ENCODE measurements around the gene CDH16. TPM values are rescaled to one million over a fixed set of nuclear protein-coding genes. Genes with fewer than 3 reads are reported as not detected.
"Not testable (repeated sequence)": the region's sequence is repeated elsewhere in the genome, so short reads cannot be mapped to it uniquely, and the experiment has no call there.

Gene CDH16
- total RNA-seq, 2 experiments from 2014 or later = not detected

GRCh38 chr16:66881014-66881417, 37.7 kb downstream of the CDH16 start:
- CTCF ChIA-PET = interaction anchor here (0.5 to 4.7 kb wide), 9 partner anchors 8 to 99 kb away, joined by 3 to 49 read pairs (median 5); partner anchors contain the start of genes CDH16 and NAE1
- peak overlapping the region; percentile 25 for H3K27ac Mint-ChIP-seq
- H3K27me3 Mint-ChIP-seq = no peaks in the 10 kb centered on the region
- peak overlapping the region; percentile 100 for H3K4me3 Mint-ChIP-seq
- peaks cover 19% of the 10 kb centered on the region for H3K36me3 Mint-ChIP-seq (ENCODE audit: low read depth)
- H3K9me3 Mint-ChIP-seq = peaks cover 2% of the 10 kb centered on the region
- no peak for DNase-seq
- peaks cover 49% of the 10 kb centered on the region for H3K4me1 Mint-ChIP-seq
- POLR2A ChIA-PET = interaction anchor here (1.3 kb wide), 1 partner anchor 52 kb away, joined by 3 read pairs; no protein-coding TSS in a partner anchor

GRCh38 chr16:66880288-66881013, 38.2 kb downstream of the CDH16 start, which contains the start of gene PDP2:
Gene PDP2, plus strand, starts transcription at chr16:66880515. Its CDS starts 3,770 bp downstream, at chr16:66884285.
- peaks cover 48% of the 10 kb centered on the region for H3K4me1 Mint-ChIP-seq
- H3K9me3 Mint-ChIP-seq = peaks cover 3% of the 10 kb centered on the region
- peak within 1 kb of the TSS; percentile 94 for H3K27ac Mint-ChIP-seq
- DNase-seq = peak; percentile 94
- H3K36me3 Mint-ChIP-seq (ENCODE audit: low read depth) = peaks cover 14% of the 10 kb centered on the region
- CTCF ChIA-PET = interaction anchor here (1.0 to 4.7 kb wide), 9 partner anchors 7 to 52 kb away, joined by 3 to 49 read pairs (median 5); partner anchors contain the start of genes CDH16 and NAE1
- H3K4me3 Mint-ChIP-seq = peak within 1 kb of the TSS; percentile 100
- H3K27me3 Mint-ChIP-seq = no peaks in the 10 kb centered on the region
- POLR2A ChIA-PET = interaction anchor here (1.3 kb wide), 1 partner anchor 53 kb away, joined by 3 read pairs; no protein-coding TSS in a partner anchor

- ChIA-PET POLR2A (no interaction called here), CTCF (interaction anchor here (0.9 to 1.3 kb wide), 3 partner anchors 10 to 346 kb away, joined by 4 to 5 read pairs (median 5); no protein-coding TSS in a partner anchor)
- DNase-seq = peak; percentile 18
- H3K4me1 Mint-ChIP-seq = peaks cover 59% of the 10 kb centered on the region
- no peak overlapping the region for H3K4me3 Mint-ChIP-seq
- no peaks in the 10 kb centered on the region for H3K27me3 Mint-ChIP-seq
- H3K9me3 Mint-ChIP-seq = peaks cover 3% of the 10 kb centered on the region
- H3K27ac Mint-ChIP-seq = peak overlapping the region; percentile 42
- peaks cover 2% of the 10 kb centered on the region for H3K36me3 Mint-ChIP-seq (ENCODE audit: low read depth)
These were observed 40.6 kb downstream of the CDH16 start for GRCh38 chr16:66878067-66878466.

GRCh38 chr16:66874079-66874775, 44.5 kb downstream of the CDH16 start:
- POLR2A ChIA-PET = interaction anchor here (0.7 kb wide), 1 partner anchor 37 kb away, joined by 3 read pairs; no protein-coding TSS in a partner anchor
- H3K27ac Mint-ChIP-seq = peak overlapping the region; percentile 90
- peak overlapping the region; percentile 30 for H3K4me3 Mint-ChIP-seq
- no peaks in the 10 kb centered on the region for H3K27me3 Mint-ChIP-seq
- DNase-seq = peak; percentile 20
- CTCF ChIA-PET = interaction anchor here (0.6 to 2.0 kb wide), 9 partner anchors 21 to 359 kb away, joined by 3 to 14 read pairs (median 5); partner anchors contain the start of genes DYNC1LI2 and NAE1
- H3K9me3 Mint-ChIP-seq = peaks cover 3% of the 10 kb centered on the region
- H3K36me3 Mint-ChIP-seq (ENCODE audit: low read depth) = no peaks in the 10 kb centered on the region
- peaks cover 45% of the 10 kb centered on the region for H3K4me1 Mint-ChIP-seq

GRCh38 chr16:66873685-66874055, 45.0 kb downstream of the CDH16 start:
- Mint-ChIP-seq H3K4me1 (peaks cover 42% of the 10 kb centered on the region), H3K9me3 (peaks cover 3% of the 10 kb centered on the region), H3K36me3 (ENCODE audit: low read depth) (no peaks in the 10 kb centered on the region), H3K27ac (peak overlapping the region; percentile 83), H3K27me3 (no peaks in the 10 kb centered on the region), H3K4me3 (no peak overlapping the region)
- ChIA-PET POLR2A (no interaction called here), CTCF (interaction anchor here (0.5 to 2.1 kb wide), 32 partner anchors 8 to 930 kb away, joined by 3 to 20 read pairs (median 4); partner anchors contain the start of genes NAE1 and RRAD)
- DNase-seq = no peak

- Mint-ChIP-seq H3K4me3 (peak overlapping the region; percentile 61), H3K27me3 (no peaks in the 10 kb centered on the region), H3K27ac (peak overlapping the region; percentile 83), H3K36me3 (ENCODE audit: low read depth) (no peaks in the 10 kb centered on the region), H3K4me1 (peaks cover 37% of the 10 kb centered on the region), H3K9me3 (peaks cover 3% of the 10 kb centered on the region)
- POLR2A ChIA-PET = no interaction called here
- DNase-seq = peak; percentile 92
- CTCF ChIA-PET = interaction anchor here (0.5 to 2.1 kb wide), 38 partner anchors 9 to 931 kb away, joined by 3 to 20 read pairs (median 4); partner anchors contain the start of genes NAE1 and RRAD
These were observed 45.6 kb downstream of the CDH16 start for GRCh38 chr16:66872943-66873684.

- H3K4me1 Mint-ChIP-seq = peaks cover 36% of the 10 kb centered on the region
- ChIA-PET POLR2A (no interaction called here), CTCF (interaction anchor here (0.8 to 2.1 kb wide), 32 partner anchors 8 to 373 kb away, joined by 3 to 20 read pairs (median 4); partner anchors contain the start of genes NAE1 and RRAD)
- no peaks in the 10 kb centered on the region for H3K36me3 Mint-ChIP-seq (ENCODE audit: low read depth)
- H3K4me3 Mint-ChIP-seq = peak overlapping the region; percentile 61
- H3K9me3 Mint-ChIP-seq = peaks cover 3% of the 10 kb centered on the region
- H3K27me3 Mint-ChIP-seq = no peaks in the 10 kb centered on the region
- H3K27ac Mint-ChIP-seq = peak overlapping the region; percentile 83
- no peak for DNase-seq
These were observed 46.1 kb downstream of the CDH16 start for GRCh38 chr16:66872559-66872942.

GRCh38 chr16:66871840-66872239, 46.8 kb downstream of the CDH16 start:
- CTCF ChIA-PET = interaction anchor here (1.2 to 2.1 kb wide), 9 partner anchors 11 to 301 kb away, joined by 3 to 20 read pairs (median 5); partner anchors contain the start of genes NAE1 and RRAD
- Mint-ChIP-seq H3K36me3 (ENCODE audit: low read depth) (no peaks in the 10 kb centered on the region), H3K27ac (peak overlapping the region; percentile 38), H3K4me1 (peaks cover 36% of the 10 kb centered on the region), H3K9me3 (peaks cover 3% of the 10 kb centered on the region), H3K4me3 (no peak overlapping the region), H3K27me3 (no peaks in the 10 kb centered on the region)
- POLR2A ChIA-PET = no interaction called here
- no peak for DNase-seq

GRCh38 chr16:66871363-66871762, 47.3 kb downstream of the CDH16 start:
- peaks cover 36% of the 10 kb centered on the region for H3K4me1 Mint-ChIP-seq
- H3K27me3 Mint-ChIP-seq; H3K36me3 Mint-ChIP-seq (ENCODE audit: low read depth); H3K4me3 Mint-ChIP-seq; H3K27ac Mint-ChIP-seq; POLR2A ChIA-PET; DNase-seq; H3K9me3 Mint-ChIP-seq: not testable (repeated sequence)
- CTCF ChIA-PET = interaction anchor here (0.7 to 2.1 kb wide), 3 partner anchors 9 to 57 kb away, joined by 3 to 7 read pairs (median 3); partner anchors contain the start of gene PDP2

GRCh38 chr16:66869424-66869823, 49.3 kb downstream of the CDH16 start:
- peaks cover 20% of the 10 kb centered on the region for H3K4me1 Mint-ChIP-seq
- H3K27ac Mint-ChIP-seq = no peak overlapping the region
- H3K9me3 Mint-ChIP-seq = no peaks in the 10 kb centered on the region
- CTCF ChIA-PET = interaction anchor here (2.1 to 4.1 kb wide), 4 partner anchors 11 to 40 kb away, joined by 5 to 32 read pairs (median 16); partner anchors contain the start of genes NAE1 and PDP2
- H3K36me3 Mint-ChIP-seq (ENCODE audit: low read depth) = no peaks in the 10 kb centered on the region
- no peak overlapping the region for H3K4me3 Mint-ChIP-seq
- DNase-seq = no peak
- POLR2A ChIA-PET = no interaction called here
- no peaks in the 10 kb centered on the region for H3K27me3 Mint-ChIP-seq

- H3K36me3 Mint-ChIP-seq (ENCODE audit: low read depth) = no peaks in the 10 kb centered on the region
- no peak overlapping the region for H3K4me3 Mint-ChIP-seq
- ChIA-PET CTCF (interaction anchor here (1.3 to 1.5 kb wide), 2 partner anchors 9 to 33 kb away, joined by 4 to 6 read pairs; partner anchors contain the start of gene NAE1), POLR2A (no interaction called here)
- no peak overlapping the region for H3K27ac Mint-ChIP-seq
- no peaks in the 10 kb centered on the region for H3K9me3 Mint-ChIP-seq
- peaks cover 4% of the 10 kb centered on the region for H3K4me1 Mint-ChIP-seq
- H3K27me3 Mint-ChIP-seq = no peaks in the 10 kb centered on the region
- DNase-seq = no peak
These were observed 55.0 kb downstream of the CDH16 start for GRCh38 chr16:66863707-66864106.

- Mint-ChIP-seq H3K9me3 (no peaks in the 10 kb centered on the region), H3K4me3 (no peak overlapping the region), H3K36me3 (ENCODE audit: low read depth) (no peaks in the 10 kb centered on the region), H3K27me3 (no peaks in the 10 kb centered on the region), H3K4me1 (no peaks in the 10 kb centered on the region), H3K27ac (no peak overlapping the region)
- POLR2A ChIA-PET = no interaction called here
- DNase-seq = no peak
- CTCF ChIA-PET = interaction anchor here (0.6 to 3.2 kb wide), 6 partner anchors 11 to 89 kb away, joined by 3 to 21 read pairs (median 4); partner anchors contain the start of gene NAE1
These were observed 56.6 kb downstream of the CDH16 start for GRCh38 chr16:66862023-66862520.
